ENCODE results near the gene PPP1R8. TPM values are rescaled to one million over a fixed set of nuclear protein-coding genes. Genes with fewer than 3 reads are reported as not detected.
"Not testable (repeated sequence)": the region's sequence is repeated elsewhere in the genome, so short reads cannot be mapped to it uniquely, and the experiment has no call there.

PPP1R8 gene
- total and polyA plus RNA-seq, 2 experiments from 2014 or later, result 9.3 to 42.8 TPM

GRCh38 chr1:27795601-27796000 is 35.0 kb upstream of the PPP1R8 start:
- H3K9me3 ChIP-seq (ENCODE audit: low read depth), result no peaks in the 10 kb centered on the region
- H3K4me1 ChIP-seq (ENCODE audit: insufficient read depth), result no peaks in the 10 kb centered on the region
- H3K4me3 ChIP-seq, result no peak overlapping the region
- DNase-seq (ENCODE audit: low spot score), result no peak
- no peak overlapping the region for H2AFZ ChIP-seq
- 84% methylated on average over 1 of the region's 1 CpG for WGBS (ENCODE audit: low lambda C conversion rate, missing lambda C conversion rate)
- H4K20me1 ChIP-seq (ENCODE audit: insufficient read depth, poor library complexity, severe bottlenecking), result no peaks in the 10 kb centered on the region
- no peaks in the 10 kb centered on the region for H3K9me2 ChIP-seq (replicated peaks; ENCODE audit: insufficient read depth)
- no peak overlapping the region for H3K4me2 ChIP-seq
- no peaks in the 10 kb centered on the region for H3K27me3 ChIP-seq
- TF ChIP-seq EZH2phosphoT487 (IDR thresholded peaks at IDR 0.05; ENCODE audit: low read depth, severe bottlenecking, unreplicated experiment), result no peak
- no peak for TF ChIP-seq CTCF (IDR thresholded peaks at IDR 0.05; ENCODE audit: poor library complexity)
- TF ChIP-seq EZH2 (IDR thresholded peaks at IDR 0.05; ENCODE audit: borderline replicate concordance), result no peak
- H3K36me3 ChIP-seq (replicated peaks; ENCODE audit: insufficient read depth, low read depth), result no peaks in the 10 kb centered on the region
- H3K27ac ChIP-seq, result no peak overlapping the region
- no peaks in the 10 kb centered on the region for H3K79me2 ChIP-seq

- TF ChIP-seq EZH2 (IDR thresholded peaks at IDR 0.05; ENCODE audit: borderline replicate concordance) (no peak), EZH2phosphoT487 (IDR thresholded peaks at IDR 0.05; ENCODE audit: low read depth, severe bottlenecking, unreplicated experiment) (no peak), CTCF (IDR thresholded peaks at IDR 0.05; ENCODE audit: poor library complexity) (no peak)
- 95% methylated on average over 5 of the region's 5 CpGs for WGBS (ENCODE audit: low lambda C conversion rate, missing lambda C conversion rate)
Measured at GRCh38 chr1:27804791-27805190, 25.8 kb upstream of the PPP1R8 start.

GRCh38 chr1:27806758-27807157 is 23.8 kb upstream of the PPP1R8 start:
- Histone ChIP-seq H3K79me2 (no peaks in the 10 kb centered on the region), H3K9me3 (ENCODE audit: low read depth) (no peaks in the 10 kb centered on the region), H3K27me3 (no peaks in the 10 kb centered on the region), H3K4me1 (ENCODE audit: insufficient read depth) (no peaks in the 10 kb centered on the region), H3K4me2 (no peak overlapping the region), H3K27ac (no peak overlapping the region), H3K4me3 (no peak overlapping the region), H3K36me3 (replicated peaks; ENCODE audit: insufficient read depth, low read depth) (no peaks in the 10 kb centered on the region), H2AFZ (no peak overlapping the region), H4K20me1 (ENCODE audit: insufficient read depth, poor library complexity, severe bottlenecking) (no peaks in the 10 kb centered on the region), H3K9me2 (replicated peaks; ENCODE audit: insufficient read depth) (no peaks in the 10 kb centered on the region)
- no peak for DNase-seq (ENCODE audit: low spot score)
- WGBS (ENCODE audit: low lambda C conversion rate, missing lambda C conversion rate), result 92% methylated on average over 7 of the region's 7 CpGs
- TF ChIP-seq EZH2phosphoT487 (IDR thresholded peaks at IDR 0.05; ENCODE audit: low read depth, severe bottlenecking, unreplicated experiment) (no peak), CTCF (IDR thresholded peaks at IDR 0.05; ENCODE audit: poor library complexity) (no peak), EZH2 (IDR thresholded peaks at IDR 0.05; ENCODE audit: borderline replicate concordance) (no peak)

More at GRCh38 chr1:27804791-27805190, 25.8 kb upstream of the PPP1R8 start:
- Histone ChIP-seq H3K4me2 (no peak overlapping the region), H3K4me1 (ENCODE audit: insufficient read depth) (no peaks in the 10 kb centered on the region), H3K27ac (no peak overlapping the region), H3K4me3 (no peak overlapping the region), H2AFZ (no peak overlapping the region), H3K79me2 (no peaks in the 10 kb centered on the region), H3K9me3 (ENCODE audit: low read depth) (no peaks in the 10 kb centered on the region), H3K36me3 (replicated peaks; ENCODE audit: insufficient read depth, low read depth) (no peaks in the 10 kb centered on the region), H4K20me1 (ENCODE audit: insufficient read depth, poor library complexity, severe bottlenecking) (no peaks in the 10 kb centered on the region), H3K27me3 (no peaks in the 10 kb centered on the region), H3K9me2 (replicated peaks; ENCODE audit: insufficient read depth) (no peaks in the 10 kb centered on the region)
- no peak for DNase-seq (ENCODE audit: low spot score)

GRCh38 chr1:27807385-27807784 is 23.2 kb upstream of the PPP1R8 start:
- Histone ChIP-seq H2AFZ (no peak overlapping the region), H4K20me1 (ENCODE audit: insufficient read depth, poor library complexity, severe bottlenecking) (no peaks in the 10 kb centered on the region), H3K9me3 (ENCODE audit: low read depth) (no peaks in the 10 kb centered on the region), H3K36me3 (replicated peaks; ENCODE audit: insufficient read depth, low read depth) (no peaks in the 10 kb centered on the region), H3K4me3 (no peak overlapping the region), H3K9me2 (replicated peaks; ENCODE audit: insufficient read depth) (no peaks in the 10 kb centered on the region), H3K4me1 (ENCODE audit: insufficient read depth) (no peaks in the 10 kb centered on the region), H3K27me3 (no peaks in the 10 kb centered on the region), H3K27ac (no peak overlapping the region), H3K79me2 (no peaks in the 10 kb centered on the region), H3K4me2 (no peak overlapping the region)
- TF ChIP-seq EZH2 (IDR thresholded peaks at IDR 0.05; ENCODE audit: borderline replicate concordance) (no peak), EZH2phosphoT487 (IDR thresholded peaks at IDR 0.05; ENCODE audit: low read depth, severe bottlenecking, unreplicated experiment) (no peak), CTCF (IDR thresholded peaks at IDR 0.05; ENCODE audit: poor library complexity) (no peak)
- 73% methylated on average over 2 of the region's 2 CpGs for WGBS (ENCODE audit: low lambda C conversion rate, missing lambda C conversion rate)
- DNase-seq (ENCODE audit: low spot score), result no peak

GRCh38 chr1:27808131-27808530 is 22.5 kb upstream of the PPP1R8 start:
- not testable (repeated sequence) for H3K27me3 ChIP-seq; H2AFZ ChIP-seq; H3K9me2 ChIP-seq (replicated peaks; ENCODE audit: insufficient read depth); DNase-seq (ENCODE audit: low spot score); H3K4me3 ChIP-seq; H3K36me3 ChIP-seq (replicated peaks; ENCODE audit: insufficient read depth, low read depth); H3K79me2 ChIP-seq; H3K27ac ChIP-seq; H3K9me3 ChIP-seq (ENCODE audit: low read depth); H4K20me1 ChIP-seq (ENCODE audit: insufficient read depth, poor library complexity, severe bottlenecking); H3K4me1 ChIP-seq (ENCODE audit: insufficient read depth); H3K4me2 ChIP-seq
- WGBS (ENCODE audit: low lambda C conversion rate, missing lambda C conversion rate), result 100% methylated on average over 3 of the region's 3 CpGs

All from hepatocyte (in vitro differentiated cells).